Duodenal mucosa (tissue), 2 donors: ENCODE data around the gene CEP63.

Experiments
- H3K27ac ChIP-seq: one replicate; pipeline ENCODE4 v1.7.0; 2013; ENCODE audit warnings: low read depth, low read length
- H3K27me3 ChIP-seq, 2 donors: one replicate each; pipeline ENCODE4 v1.7.0; 2013; ENCODE audit warnings: low read length in 2 of 2, control low read depth in 1 of 2; ENCODE audit not compliant: insufficient read depth in 2 of 2, control insufficient read depth in 1 of 2
- H3K36me3 ChIP-seq, 2 donors: one replicate each; pipeline ENCODE4 v1.7.0; 2013; ENCODE audit warnings: low read length in 2 of 2, control low read depth in 1 of 2; ENCODE audit not compliant: insufficient read depth in 2 of 2, control insufficient read depth in 1 of 2
- H3K4me1 ChIP-seq, 2 donors: one replicate each; pipeline ENCODE4 v1.7.0; 2013; ENCODE audit warnings: low read length in 2 of 2, control low read depth in 1 of 2; ENCODE audit not compliant: insufficient read depth in 2 of 2, control insufficient read depth in 1 of 2
- H3K4me3 ChIP-seq, 2 donors: one replicate each; pipeline ENCODE4 v1.7.0; 2013; ENCODE audit warnings: low read length in 2 of 2, low read depth in 1 of 2
- H3K9ac ChIP-seq, 2 donors: one replicate each; pipeline ENCODE4 v1.7.0; 2013; ENCODE audit warnings: low read length in 2 of 2, low read depth in 1 of 2
- H3K9me3 ChIP-seq, 2 donors: one replicate each; pipeline ENCODE4 v1.7.0; 2013; ENCODE audit warnings: low read length in 2 of 2, control low read depth in 1 of 2; ENCODE audit not compliant: control insufficient read depth in 1 of 2

Gene CEP63

GRCh38 chr3:134481166-134481565 lies 4.7 kb upstream of the CEP63 start:
- H3K9me3 ChIP-seq, result no peaks in the 10 kb centered on the region
- H3K36me3 ChIP-seq, result peaks cover 38 to 58% of the 10 kb centered on the region in 2 donors
- no peak overlapping the region for H3K4me3 ChIP-seq
- no peaks in the 10 kb centered on the region for H3K27me3 ChIP-seq
- peaks cover 12 to 14% of the 10 kb centered on the region in 2 donors for H3K4me1 ChIP-seq
- H3K9ac ChIP-seq, result no peak overlapping the region
- no peak overlapping the region for H3K27ac ChIP-seq

- Histone ChIP-seq H3K9me3 (no peaks in the 10 kb centered on the region), H3K9ac (no peak overlapping the region), H3K4me3 (no peak overlapping the region), H3K27me3 (no peaks in the 10 kb centered on the region), H3K4me1 (peaks cover 21% of the 10 kb centered on the region in 2 donors), H3K27ac (no peak overlapping the region), H3K36me3 (peaks cover 30 to 44% of the 10 kb centered on the region in 2 donors)
Measured at GRCh38 chr3:134482622-134483021, 3.2 kb upstream of the CEP63 start.

- H3K27ac ChIP-seq, result no peak overlapping the region
Measured at GRCh38 chr3:134483195-134483900, 2.5 kb upstream of the CEP63 start.

GRCh38 chr3:134485075-134485717 lies 661 bp upstream of the CEP63 start:
- Histone ChIP-seq H3K4me3 (peak overlapping the region; percentile 90 to 99), H3K27me3 (no peaks in the 10 kb centered on the region), H3K4me1 (peaks cover 21 to 23% of the 10 kb centered on the region in 2 donors), H3K27ac (peak overlapping the region; percentile 94), H3K9ac (peak overlapping the region; percentile 89 to 98), H3K9me3 (no peaks in the 10 kb centered on the region), H3K36me3 (peaks cover 21 to 27% of the 10 kb centered on the region in 2 donors)

More at GRCh38 chr3:134483195-134483900, 2.5 kb upstream of the CEP63 start:
- H3K27me3 ChIP-seq, result no peaks in the 10 kb centered on the region
- H3K36me3 ChIP-seq, result peaks cover 23 to 38% of the 10 kb centered on the region in 2 donors
- H3K4me1 ChIP-seq, result peaks cover 21 to 23% of the 10 kb centered on the region in 2 donors
- no peak overlapping the region for H3K9ac ChIP-seq
- H3K9me3 ChIP-seq, result no peaks in the 10 kb centered on the region
- no peak overlapping the region for H3K4me3 ChIP-seq

- peak overlapping the region; percentile 94 for H3K27ac ChIP-seq
- peaks cover 8 to 13% of the 10 kb centered on the region in 2 donors for H3K36me3 ChIP-seq
- H3K9ac ChIP-seq, result peak overlapping the region; percentile 92 to 98
- H3K9me3 ChIP-seq, result peaks cover 0 to 2% of the 10 kb centered on the region in 2 donors
- peak overlapping the region; percentile 90 to 99 for H3K4me3 ChIP-seq
- H3K27me3 ChIP-seq, result no peaks in the 10 kb centered on the region
- peaks cover 21 to 23% of the 10 kb centered on the region in 2 donors for H3K4me1 ChIP-seq
Measured at GRCh38 chr3:134486577-134487041, 752 bp downstream of the CEP63 start.

- Histone ChIP-seq H3K36me3 (peaks cover 3 to 6% of the 10 kb centered on the region in 2 donors), H3K4me3 (peak overlapping the region; percentile 90 to 99), H3K9me3 (peaks cover 0 to 2% of the 10 kb centered on the region in 2 donors), H3K4me1 (peaks cover 21 to 23% of the 10 kb centered on the region in 2 donors), H3K27ac (no peak overlapping the region), H3K9ac (peak overlapping the region; percentile 92 to 98), H3K27me3 (no peaks in the 10 kb centered on the region)
Measured at GRCh38 chr3:134487406-134487805, 1.5 kb downstream of the CEP63 start.

- H3K4me3 ChIP-seq, result no peak overlapping the region
- no peaks in the 10 kb centered on the region for H3K27me3 ChIP-seq
- no peak overlapping the region for H3K27ac ChIP-seq
- peaks cover 0 to 2% of the 10 kb centered on the region in 2 donors for H3K9me3 ChIP-seq
- H3K9ac ChIP-seq, result no peak overlapping the region
- H3K36me3 ChIP-seq, result peaks cover 6 to 12% of the 10 kb centered on the region in 2 donors
- no peaks in the 10 kb centered on the region for H3K4me1 ChIP-seq
Measured at GRCh38 chr3:134494495-134494894, 8.6 kb downstream of the CEP63 start.

GRCh38 chr3:134495980-134496379 lies 10.1 kb downstream of the CEP63 start:
- Histone ChIP-seq H3K27me3 (no peaks in the 10 kb centered on the region), H3K27ac (no peak overlapping the region), H3K4me1 (no peaks in the 10 kb centered on the region), H3K9ac (no peak overlapping the region), H3K4me3 (no peak overlapping the region), H3K36me3 (peaks cover 6 to 12% of the 10 kb centered on the region in 2 donors), H3K9me3 (no peaks in the 10 kb centered on the region)

GRCh38 chr3:134496471-134497071 lies 10.7 kb downstream of the CEP63 start:
- Histone ChIP-seq H3K4me3 (no peak overlapping the region), H3K27me3 (no peaks in the 10 kb centered on the region), H3K9ac (no peak overlapping the region), H3K36me3 (peaks cover 6 to 12% of the 10 kb centered on the region in 2 donors), H3K27ac (no peak overlapping the region), H3K9me3 (no peaks in the 10 kb centered on the region), H3K4me1 (no peaks in the 10 kb centered on the region)

- Histone ChIP-seq H3K4me1 (peaks cover 0 to 3% of the 10 kb centered on the region in 2 donors), H3K9me3 (peaks cover 2 to 6% of the 10 kb centered on the region in 2 donors), H3K27me3 (no peaks in the 10 kb centered on the region), H3K36me3 (no peaks in the 10 kb centered on the region), H3K27ac (no peak overlapping the region), H3K4me3 (no peak overlapping the region), H3K9ac (no peak overlapping the region)
Measured at GRCh38 chr3:134503266-134503665, 17.4 kb downstream of the CEP63 start.
